Measurements from ENCODE around the gene OR14I1. TPM values are rescaled to one million over a fixed set of nuclear protein-coding genes. Genes with fewer than 3 reads are reported as not detected.
"Not testable (repeated sequence)": the region's sequence is repeated elsewhere in the genome, so short reads cannot be mapped to it uniquely, and the experiment has no call there.

Gene OR14I1
- total and polyA plus RNA-seq, 3 donors from 2014 or later = 0.43 TPM; not detected in 2

- intact Hi-C loops (cut with DNase I; ENCODE audit: low total_unique reads) = no loop called here
- no peaks in the 10 kb centered on the region for H3K9me3 ChIP-seq
- TF ChIP-seq CTCF (IDR thresholded peaks at IDR 0.05) (no peak), POLR2A (IDR thresholded peaks at IDR 0.05) (no peak)
- H3K27ac ChIP-seq = no peak overlapping the region
- no peak overlapping the region for H3K4me3 ChIP-seq
- no peaks in the 10 kb centered on the region for H3K27me3 ChIP-seq
- no peak for DNase-seq
- no peaks in the 10 kb centered on the region for H3K4me1 ChIP-seq
- H3K36me3 ChIP-seq (ENCODE audit: low read depth, missing control alignments) = no peaks in the 10 kb centered on the region
- WGBS, 2 donors = 87 to 88% methylated on average over 8 of the region's 8 CpGs
These were observed 20.9 kb downstream of the OR14I1 start for GRCh38 chr1:248681651-248682050.

DNA sequence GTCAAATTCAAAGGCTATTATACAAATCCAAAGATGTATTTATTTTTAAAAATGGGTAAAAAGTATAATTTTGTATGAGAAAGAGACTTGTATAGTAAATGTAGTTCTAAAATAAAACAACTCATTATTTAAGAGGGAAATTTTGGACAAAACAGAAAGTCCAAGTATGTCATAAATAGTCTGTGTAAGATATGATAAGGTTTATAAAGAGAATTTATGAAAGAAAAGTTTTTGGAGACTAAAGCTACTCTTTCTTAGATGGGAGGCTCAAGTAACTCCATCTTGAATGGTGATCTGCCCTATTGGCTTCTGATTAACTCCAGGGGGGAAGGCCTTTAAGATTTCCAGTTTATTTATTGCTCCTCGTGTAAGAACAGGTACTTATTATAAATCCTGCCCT lies 32.6 kb downstream of the OR14I1 start:
- no peak overlapping the region for H3K27ac ChIP-seq
- intact Hi-C loops (cut with DNase I; ENCODE audit: low total_unique reads) = no loop called here
- TF ChIP-seq CTCF (IDR thresholded peaks at IDR 0.05) = no peak
- no peak for TF ChIP-seq POLR2A (IDR thresholded peaks at IDR 0.05)
- H3K4me3 ChIP-seq = no peak overlapping the region
- H3K27me3 ChIP-seq = no peaks in the 10 kb centered on the region
- WGBS, 2 donors = 65 to 77% methylated on average over 1 of the region's 1 CpG
- DNase-seq = no peak
- H3K9me3 ChIP-seq = no peaks in the 10 kb centered on the region
- H3K36me3 ChIP-seq (ENCODE audit: low read depth, missing control alignments) = no peaks in the 10 kb centered on the region
- H3K4me1 ChIP-seq = no peaks in the 10 kb centered on the region

GRCh38 chr1:248663453-248664328 lies 38.9 kb downstream of the OR14I1 start:
- H3K27ac ChIP-seq; H3K36me3 ChIP-seq (ENCODE audit: low read depth, missing control alignments); H3K4me1 ChIP-seq; H3K9me3 ChIP-seq; H3K27me3 ChIP-seq; H3K4me3 ChIP-seq; intact Hi-C loops (cut with DNase I; ENCODE audit: low total_unique reads); DNase-seq: not testable (repeated sequence)
- 69 to 71% methylated on average over 5 of the region's 5 CpGs for WGBS, 2 donors

DNA sequence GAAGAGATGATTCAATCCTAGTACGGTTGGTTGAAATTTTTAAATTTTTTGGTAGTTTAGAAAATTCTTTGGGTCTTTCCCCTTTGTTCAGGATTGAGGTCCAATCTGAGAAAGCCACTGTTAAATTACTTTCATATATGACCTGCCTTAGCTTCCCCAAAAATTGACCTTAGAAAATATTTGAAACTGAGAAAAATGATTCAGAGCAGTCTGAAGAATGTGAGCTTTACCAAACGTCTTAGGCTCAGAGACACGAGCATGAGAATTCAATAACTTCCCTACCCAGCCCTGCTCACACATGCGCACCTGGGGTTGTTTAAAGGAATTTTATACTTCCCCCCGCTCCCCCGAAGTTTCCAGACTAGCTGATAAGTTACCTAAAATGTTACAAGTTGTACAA lies 45.8 kb downstream of the OR14I1 start:
- H3K9me3 ChIP-seq; H3K4me1 ChIP-seq; H3K4me3 ChIP-seq; intact Hi-C loops (cut with DNase I; ENCODE audit: low total_unique reads); H3K27me3 ChIP-seq; H3K27ac ChIP-seq; H3K36me3 ChIP-seq (ENCODE audit: low read depth, missing control alignments); DNase-seq: not testable (repeated sequence)
- WGBS, 2 donors = 37 to 49% methylated on average over 6 of the region's 6 CpGs

- intact Hi-C loops (cut with DNase I; ENCODE audit: low total_unique reads); H3K36me3 ChIP-seq (ENCODE audit: low read depth, missing control alignments); H3K27me3 ChIP-seq; H3K4me3 ChIP-seq; H3K9me3 ChIP-seq; H3K4me1 ChIP-seq; H3K27ac ChIP-seq; DNase-seq: not testable (repeated sequence)
- WGBS, 2 donors = no CpG with 5 or more reads among the region's 3 CpGs
These were observed 47.2 kb downstream of the OR14I1 start, which contains the start of gene OR2T27 for GRCh38 chr1:248655354-248655753. TSS of gene OR2T27 (minus strand) at chr1:248655528. CDS start at chr1:248650884, 4,644 bp downstream.

Small RNA genes within 50 kb of the gene (small RNA-seq; reads per million reads assigned to genes)
- gene AHCYP8 = 0 reads per million in 2 donors

Other genes with a start within 250 kb of the OR14I1 start
- gene OR2T3, start 229.4 kb downstream of the OR14I1 start, total RNA-seq = not detected
- gene OR2T3, start 229.4 kb downstream of the OR14I1 start, polyA plus RNA-seq (ENCODE audit: insufficient read depth, low read depth, low replicate concordance) = not detected
- not detected for gene OR2T5, start 214.2 kb downstream of the OR14I1 start, total RNA-seq
- gene OR2T5, start 214.2 kb downstream of the OR14I1 start, polyA plus RNA-seq (ENCODE audit: insufficient read depth, low read depth, low replicate concordance) = not detected
- not detected for gene OR2G6, start 194.7 kb downstream of the OR14I1 start, total RNA-seq
- gene OR2G6, start 194.7 kb downstream of the OR14I1 start, polyA plus RNA-seq (ENCODE audit: insufficient read depth, low read depth, low replicate concordance) = not detected
- not detected for gene OR2T29, start 140.0 kb downstream of the OR14I1 start, total RNA-seq
- not detected for gene OR2T29, start 140.0 kb downstream of the OR14I1 start, polyA plus RNA-seq (ENCODE audit: insufficient read depth, low read depth, low replicate concordance)
- not detected for gene OR2T34, start 128.0 kb downstream of the OR14I1 start, total RNA-seq
- not detected for gene OR2T34, start 128.0 kb downstream of the OR14I1 start, polyA plus RNA-seq (ENCODE audit: insufficient read depth, low read depth, low replicate concordance)
- not detected for gene OR2T10, start 105.1 kb downstream of the OR14I1 start, total RNA-seq
- gene OR2T10, start 105.1 kb downstream of the OR14I1 start, polyA plus RNA-seq (ENCODE audit: insufficient read depth, low read depth, low replicate concordance) = not detected
- not detected for gene OR2T11, start 67.7 kb downstream of the OR14I1 start, total RNA-seq
- not detected for gene OR2T11, start 67.7 kb downstream of the OR14I1 start, polyA plus RNA-seq (ENCODE audit: insufficient read depth, low read depth, low replicate concordance)
- not detected for gene OR2T35, start 57.5 kb downstream of the OR14I1 start, total RNA-seq
- gene OR2T35, start 57.5 kb downstream of the OR14I1 start, polyA plus RNA-seq (ENCODE audit: insufficient read depth, low read depth, low replicate concordance) = not detected
- not detected for gene OR2T27, start 47.2 kb downstream of the OR14I1 start, total RNA-seq
- not detected for gene OR2T27, start 47.2 kb downstream of the OR14I1 start, polyA plus RNA-seq (ENCODE audit: insufficient read depth, low read depth, low replicate concordance)
- gene LYPD8, start 53.0 kb upstream of the OR14I1 start, total RNA-seq = under 1 TPM; 0.43 to 0.79 TPM
- 0.91 TPM for gene LYPD8, start 53.0 kb upstream of the OR14I1 start, polyA plus RNA-seq (ENCODE audit: insufficient read depth, low read depth, low replicate concordance)
- gene SH3BP5L, start 123.1 kb upstream of the OR14I1 start, total RNA-seq = 10 to 100 TPM; 31.1 to 31.5 TPM
- 26.8 TPM for gene SH3BP5L, start 123.1 kb upstream of the OR14I1 start, polyA plus RNA-seq (ENCODE audit: insufficient read depth, low read depth, low replicate concordance)
- 10 to 100 TPM; 57.3 to 65.0 TPM for gene ZNF672, start 135.5 kb upstream of the OR14I1 start, total RNA-seq
- 28.4 TPM for gene ZNF672, start 135.5 kb upstream of the OR14I1 start, polyA plus RNA-seq (ENCODE audit: insufficient read depth, low read depth, low replicate concordance)
- 10 to 100 TPM; 86.2 to 89.4 TPM for gene ZNF692, start 156.3 kb upstream of the OR14I1 start, total RNA-seq
- 82.9 TPM for gene ZNF692, start 156.3 kb upstream of the OR14I1 start, polyA plus RNA-seq (ENCODE audit: insufficient read depth, low read depth, low replicate concordance)
- gene PGBD2, start 203.5 kb upstream of the OR14I1 start, total RNA-seq = 10 to 100 TPM; 12.2 to 13.5 TPM
- gene PGBD2, start 203.5 kb upstream of the OR14I1 start, polyA plus RNA-seq (ENCODE audit: insufficient read depth, low read depth, low replicate concordance) = 18.8 TPM